SK-N-SH (cell line): ENCODE measurements around the gene IKZF5.

ENCODE experiments used
- CTCF ChIP-seq: fragments of 200-600 bp; sonication (generic); IDR thresholded peaks from 2 replicates; pipeline ENCODE4 v1.6.1; 2017; ENCODE audit warnings: antibody characterized with exemption, mild to moderate bottlenecking, moderate library complexity
- EZH2phosphoT487 ChIP-seq: fragments of 200-600 bp; sonication (generic); IDR thresholded peaks from 2 replicates; pipeline ENCODE4 v1.6.1; 2017; ENCODE audit warnings: low read depth, mixed run types, mild to moderate bottlenecking, antibody characterized with exemption, moderate library complexity, borderline replicate concordance
- FOSL2 ChIP-seq: IDR thresholded peaks from 2 replicates; pipeline ENCODE4 v1.4.0; 2012; ENCODE audit warnings: low read depth, mild to moderate bottlenecking, moderate library complexity, borderline replicate concordance
- MEF2A ChIP-seq: IDR thresholded peaks from 2 replicates; pipeline ENCODE4 v1.4.0; 2012; ENCODE audit warnings: low read depth, borderline replicate concordance
- MXI1 ChIP-seq: IDR thresholded peaks from 2 replicates; pipeline ENCODE4 v1.6.1; 2012; ENCODE audit warnings: mild to moderate bottlenecking, low read depth, low read length, improper control_type of control experiment
- NFIC ChIP-seq: IDR thresholded peaks from 2 replicates; pipeline ENCODE4 v1.4.0; 2012; ENCODE audit warnings: borderline replicate concordance
- POLR2AphosphoS5 ChIP-seq: IDR thresholded peaks from 2 replicates; pipeline ENCODE4 v1.6.1; 2012; ENCODE audit warnings: low read depth, low read length
- RAD21 ChIP-seq: IDR thresholded peaks from 2 replicates; pipeline ENCODE4 v1.6.1; 2012; ENCODE audit warnings: mild to moderate bottlenecking, low read length
- RFX5 ChIP-seq: IDR thresholded peaks from 2 replicates; pipeline ENCODE4 v1.6.1; 2012; ENCODE audit warnings: mild to moderate bottlenecking, improper control_type of control experiment, low read length
- TAF1 ChIP-seq: IDR thresholded peaks from 2 replicates; pipeline ENCODE4 v1.6.1; 2012; ENCODE audit warnings: low read depth, mild to moderate bottlenecking, low read length, moderate library complexity, borderline replicate concordance
- TEAD4 ChIP-seq: IDR thresholded peaks from 2 replicates; pipeline ENCODE4 v1.4.0; 2012; ENCODE audit warnings: mild to moderate bottlenecking, borderline replicate concordance; ENCODE audit not compliant: insufficient read depth
- USF2 ChIP-seq: fragments of 150-350 bp; IDR thresholded peaks from 2 replicates; pipeline ENCODE4 v1.6.1; 2017; ENCODE audit warnings: antibody characterized with exemption, low read length, low read depth, borderline replicate concordance
- YY1 ChIP-seq: IDR thresholded peaks from 2 replicates; pipeline ENCODE4 v1.4.0; 2012; ENCODE audit warnings: low read depth, mild to moderate bottlenecking
- TF ChIP-seq, protein P1 (sequence below): IDR thresholded peaks from 2 replicates; pipeline ENCODE4 v1.4.0; 2012; ENCODE audit warnings: low read depth

DNA sequence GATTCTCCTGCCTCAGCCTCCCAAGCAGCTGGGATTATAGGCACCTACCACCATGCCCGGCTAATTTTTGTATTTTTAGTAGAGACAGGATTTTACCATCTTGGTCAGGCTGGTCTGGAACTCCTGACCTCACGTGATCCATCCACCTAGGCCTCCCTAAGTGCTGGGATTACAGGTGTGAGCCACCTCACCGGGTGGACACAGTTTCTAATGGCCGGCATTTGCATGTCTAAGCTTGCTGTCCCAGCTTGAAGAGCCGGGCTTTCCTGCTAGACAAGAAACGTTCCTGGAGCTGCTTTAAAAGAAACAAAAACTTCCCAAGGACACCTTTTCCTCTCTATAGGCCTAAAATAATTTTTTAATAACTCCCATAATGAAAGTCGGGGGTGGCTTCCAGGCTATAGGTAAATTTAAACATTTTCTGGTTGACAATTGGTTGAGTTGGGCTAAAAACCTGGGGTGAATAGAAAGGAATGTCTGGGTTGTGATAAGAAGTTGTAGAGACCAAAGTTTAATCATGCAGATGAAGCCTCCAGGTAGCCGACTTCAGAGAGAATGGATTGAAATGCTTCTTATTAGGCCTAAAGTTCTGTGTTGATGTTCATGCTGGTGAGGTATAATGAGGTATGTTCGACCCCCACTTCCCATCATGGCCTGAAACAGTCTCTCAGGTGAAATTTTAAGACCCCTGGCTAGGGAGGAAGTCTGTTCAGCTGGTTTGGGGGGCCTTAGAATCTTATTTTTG is 9.0 kb upstream of the IKZF5 start:
- TF ChIP-seq POLR2AphosphoS5 (no peak), CTCF (no peak), MEF2A (no peak), TAF1 (no peak), USF2 (no peak), EZH2phosphoT487 (no peak), FOSL2 (no peak), TEAD4 (no peak), YY1 (no peak), NFIC (no peak), RAD21 (no peak), MXI1 (no peak), RFX5 (no peak)
- TF ChIP-seq, protein P1, sequence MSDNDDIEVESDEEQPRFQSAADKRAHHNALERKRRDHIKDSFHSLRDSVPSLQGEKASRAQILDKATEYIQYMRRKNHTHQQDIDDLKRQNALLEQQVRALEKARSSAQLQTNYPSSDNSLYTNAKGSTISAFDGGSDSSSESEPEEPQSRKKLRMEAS = no peak
